ENCODE data around the gene PID1.

DNA sequence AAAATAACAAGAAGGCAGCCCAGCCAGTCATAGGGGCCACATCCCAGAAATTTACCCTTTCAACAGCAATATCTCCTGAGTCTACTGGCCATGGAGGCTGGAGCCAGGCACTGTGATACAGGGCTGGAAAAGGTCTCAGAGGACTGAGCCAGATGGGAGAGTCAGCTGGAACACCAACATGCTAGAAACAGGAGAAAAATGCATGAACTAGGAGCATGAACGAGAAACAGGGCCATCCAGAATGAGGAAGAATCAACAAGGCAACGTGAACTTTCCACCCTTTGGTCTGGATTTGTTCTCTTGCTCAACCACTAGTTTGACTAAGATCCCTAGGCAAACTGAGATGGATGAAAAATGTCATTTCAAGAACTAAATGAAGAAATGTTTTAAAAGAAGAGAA, 13.1 kb downstream of the PID1 start:
- TF ChIP-seq, protein P1, sequence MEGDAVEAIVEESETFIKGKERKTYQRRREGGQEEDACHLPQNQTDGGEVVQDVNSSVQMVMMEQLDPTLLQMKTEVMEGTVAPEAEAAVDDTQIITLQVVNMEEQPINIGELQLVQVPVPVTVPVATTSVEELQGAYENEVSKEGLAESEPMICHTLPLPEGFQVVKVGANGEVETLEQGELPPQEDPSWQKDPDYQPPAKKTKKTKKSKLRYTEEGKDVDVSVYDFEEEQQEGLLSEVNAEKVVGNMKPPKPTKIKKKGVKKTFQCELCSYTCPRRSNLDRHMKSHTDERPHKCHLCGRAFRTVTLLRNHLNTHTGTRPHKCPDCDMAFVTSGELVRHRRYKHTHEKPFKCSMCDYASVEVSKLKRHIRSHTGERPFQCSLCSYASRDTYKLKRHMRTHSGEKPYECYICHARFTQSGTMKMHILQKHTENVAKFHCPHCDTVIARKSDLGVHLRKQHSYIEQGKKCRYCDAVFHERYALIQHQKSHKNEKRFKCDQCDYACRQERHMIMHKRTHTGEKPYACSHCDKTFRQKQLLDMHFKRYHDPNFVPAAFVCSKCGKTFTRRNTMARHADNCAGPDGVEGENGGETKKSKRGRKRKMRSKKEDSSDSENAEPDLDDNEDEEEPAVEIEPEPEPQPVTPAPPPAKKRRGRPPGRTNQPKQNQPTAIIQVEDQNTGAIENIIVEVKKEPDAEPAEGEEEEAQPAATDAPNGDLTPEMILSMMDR (IDR thresholded peaks at IDR 0.05) = no peak
- peak in 1 of 3 donors; percentile 75 for TF ChIP-seq POLR2AphosphoS5 (IDR thresholded peaks at IDR 0.05)
